ENCODE measurements around the gene TCP11X2.
"Not testable (repeated sequence)": the region's sequence is repeated elsewhere in the genome, so short reads cannot be mapped to it uniquely, and the experiment has no call there.

TCP11X2 gene

DNA sequence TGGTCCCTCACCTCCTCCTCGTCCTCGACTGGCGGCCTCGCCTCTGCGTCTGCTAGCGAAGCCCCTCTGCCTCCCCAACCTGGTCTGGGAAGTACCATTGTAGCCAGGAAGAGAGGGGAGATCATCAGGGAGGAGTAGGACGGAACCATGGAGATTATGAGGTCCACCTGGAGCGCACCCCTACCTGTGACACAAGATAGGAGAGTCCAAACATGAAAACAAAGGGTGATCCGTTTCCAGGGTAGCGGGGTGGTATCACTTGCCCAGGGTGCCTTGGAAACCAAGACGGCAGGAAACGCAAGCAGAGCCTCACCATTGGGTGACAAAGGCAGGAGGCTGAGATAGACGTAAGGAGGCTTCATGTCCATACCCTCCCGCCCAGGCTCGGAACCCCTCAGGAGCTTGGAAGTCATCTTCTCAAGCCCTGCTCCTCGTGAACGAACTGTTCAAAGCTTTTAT, at the start of gene TCP11X2:
TCP11X2 (minus strand) TSS at position 51 of the 459 bp plus-strand sequence.
- H3K4me3 ChIP-seq; in situ Hi-C loops (cut with MboI; ENCODE audit: low sequenced_read_pairs); H3K9me3 ChIP-seq; H3K4me1 ChIP-seq; DNase-seq (ENCODE audit: low spot score in 2 of 2); H3K27me3 ChIP-seq (ENCODE audit: low read depth); H3K36me3 ChIP-seq (replicated peaks): not testable (repeated sequence)

DNA sequence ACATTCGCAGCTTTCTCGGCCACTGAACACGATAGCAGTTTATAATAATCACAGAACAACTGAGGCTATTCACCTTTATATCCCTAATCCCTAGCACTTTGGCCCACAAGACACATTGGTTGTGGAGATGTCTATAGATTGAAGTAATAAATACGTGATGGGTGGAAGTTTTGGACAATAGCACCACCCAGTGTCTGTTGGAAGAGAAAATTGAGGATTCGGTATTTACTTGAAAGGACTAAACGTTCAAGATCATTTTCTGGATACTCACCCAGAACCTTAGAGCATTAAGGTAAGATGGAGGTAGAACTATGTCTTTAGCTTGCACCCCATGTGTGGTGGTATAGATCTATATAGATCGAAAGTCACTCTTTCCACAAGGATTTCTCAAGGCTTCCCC, 45.7 kb upstream of the TCP11X2 start:
- no peak overlapping the region for H3K4me3 ChIP-seq
- H3K36me3 ChIP-seq (replicated peaks), result 0 out of 2 replicates have a peak, but pooled peaks cover 4% of the 10 kb centered on the region
- peak; percentile 42 to 63 for DNase-seq (ENCODE audit: low spot score in 2 of 2)
- peaks cover 6% of the 10 kb centered on the region; the same call in 1 of the 2 replicates for H3K4me1 ChIP-seq
- H3K9me3 ChIP-seq, result no peaks in the 10 kb centered on the region
- H3K27me3 ChIP-seq (ENCODE audit: low read depth), result no peaks in the 10 kb centered on the region
- in situ Hi-C loops (cut with MboI; ENCODE audit: low sequenced_read_pairs), result no loop called here

DNA sequence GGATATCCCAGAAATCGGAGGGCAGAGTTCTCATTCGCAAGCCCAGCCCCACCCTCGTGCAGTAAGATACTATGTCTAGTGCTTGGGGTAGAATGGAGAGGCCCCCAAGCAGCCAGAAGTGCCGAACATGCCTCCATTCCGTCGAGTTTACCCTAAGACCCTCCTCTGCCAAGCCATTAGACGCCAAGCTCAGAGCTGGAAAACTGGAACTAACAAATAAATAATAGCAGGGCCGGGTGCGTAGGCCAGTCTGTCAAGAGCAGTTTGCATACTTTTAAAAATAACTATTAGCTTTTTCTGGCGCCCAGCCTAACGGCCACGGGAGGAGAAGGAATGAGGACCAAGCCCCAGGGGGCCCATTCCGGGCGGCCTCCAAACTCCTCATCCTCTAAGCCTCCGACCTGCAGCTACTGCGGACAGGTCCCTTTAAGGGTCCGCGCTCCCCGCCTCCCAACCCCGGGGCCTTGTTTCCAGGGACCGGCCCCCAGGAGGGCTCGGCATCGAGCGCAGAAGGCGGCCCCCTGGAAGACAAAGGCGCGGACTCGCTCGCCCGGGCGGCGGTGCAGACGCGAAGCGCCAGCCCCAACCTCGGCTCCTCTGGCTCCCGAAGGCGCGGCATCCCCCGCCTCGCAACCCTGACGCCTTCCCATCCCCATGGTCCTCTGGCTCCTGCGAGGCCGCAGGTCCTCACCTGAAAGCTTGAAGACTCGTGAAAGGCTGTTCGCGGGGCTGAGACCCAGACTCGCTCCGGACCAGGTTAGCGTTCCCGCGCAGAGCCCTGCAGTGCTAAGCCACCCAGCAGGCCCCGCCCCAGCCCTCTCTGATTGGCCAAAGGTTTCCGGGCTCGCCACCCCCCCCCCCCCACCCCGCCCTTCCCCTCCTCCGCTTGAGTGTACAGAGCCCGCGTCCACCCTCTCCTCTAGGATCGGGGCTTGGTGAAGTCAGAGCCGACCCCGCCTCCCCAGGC, 44.6 kb upstream of the TCP11X2 start, which contains the start of gene TMSB15A:
TMSB15A (minus strand) TSS at position 765 of the 967 bp plus-strand sequence.
- Histone ChIP-seq H3K4me3 (peak within 1 kb of the TSS; percentile 59), H3K27me3 (ENCODE audit: low read depth) (no peaks in the 10 kb centered on the region), H3K9me3 (no peaks in the 10 kb centered on the region), H3K36me3 (replicated peaks) (0 out of 2 replicates have a peak, but pooled peaks cover 4% of the 10 kb centered on the region), H3K4me1 (peaks cover 6% of the 10 kb centered on the region; the same call in 1 of the 2 replicates)
- DNase-seq (ENCODE audit: low spot score in 2 of 2), result peak; percentile 80 to 94
- in situ Hi-C loops (cut with MboI; ENCODE audit: low sequenced_read_pairs), result no loop called here

DNA sequence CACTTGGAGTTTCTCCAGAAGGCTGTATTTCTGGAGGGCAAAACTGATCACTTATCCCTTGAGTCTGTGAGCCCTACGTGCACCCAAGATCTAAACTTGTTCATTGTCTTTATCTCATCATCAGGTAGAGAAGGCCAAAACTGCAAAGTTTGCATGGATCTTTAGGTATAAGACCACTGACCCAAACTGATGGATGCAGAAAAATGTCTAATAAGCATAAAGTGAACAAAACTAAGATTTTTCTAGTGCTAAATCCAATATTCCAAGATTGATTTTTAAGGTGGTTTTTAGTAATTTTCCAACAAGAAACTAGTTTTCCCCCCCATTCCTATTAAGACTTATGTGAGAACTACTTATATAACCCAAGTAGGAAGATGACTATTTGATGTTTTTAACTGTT, 42.9 kb upstream of the TCP11X2 start:
- no peak for DNase-seq (ENCODE audit: low spot score in 2 of 2)

DNA sequence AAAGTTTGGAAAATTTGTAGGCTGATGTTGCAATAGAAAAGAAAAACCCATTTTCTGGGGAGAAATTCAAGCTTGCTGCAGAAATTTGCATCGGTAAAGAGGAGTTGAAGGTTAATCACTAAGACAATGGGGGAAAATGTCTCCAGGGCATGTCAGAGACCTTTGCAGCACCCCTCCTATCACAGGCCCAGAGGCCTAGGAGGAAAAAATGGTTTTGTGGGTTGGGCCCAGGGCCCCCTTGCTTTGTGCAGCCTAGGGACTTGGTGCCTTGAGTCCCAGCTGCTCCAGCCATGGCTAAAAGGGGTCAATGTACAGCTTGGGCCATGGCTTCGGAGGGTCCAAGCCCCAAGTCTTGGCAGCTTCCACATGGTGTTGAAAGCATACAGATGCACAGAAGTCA, 27.1 kb upstream of the TCP11X2 start:
- Histone ChIP-seq H3K9me3 (peaks cover 4% of the 10 kb centered on the region), H3K4me3 (no peak overlapping the region), H3K27me3 (ENCODE audit: low read depth) (no peaks in the 10 kb centered on the region), H3K36me3 (replicated peaks) (no peaks in the 10 kb centered on the region), H3K4me1 (no peaks in the 10 kb centered on the region; the same call in 1 of the 2 replicates)
- in situ Hi-C loops (cut with MboI; ENCODE audit: low sequenced_read_pairs), result no loop called here
- DNase-seq (ENCODE audit: low spot score in 2 of 2), result no peak

More for the DNA sequence above, 42.9 kb upstream of the TCP11X2 start:
- in situ Hi-C loops (cut with MboI; ENCODE audit: low sequenced_read_pairs), result no loop called here
- Histone ChIP-seq H3K4me1 (peaks cover 6% of the 10 kb centered on the region; the same call in 1 of the 2 replicates), H3K9me3 (no peaks in the 10 kb centered on the region), H3K36me3 (replicated peaks) (0 out of 2 replicates have a peak, but pooled peaks cover 4% of the 10 kb centered on the region), H3K27me3 (ENCODE audit: low read depth) (no peaks in the 10 kb centered on the region), H3K4me3 (no peak overlapping the region)

DNA sequence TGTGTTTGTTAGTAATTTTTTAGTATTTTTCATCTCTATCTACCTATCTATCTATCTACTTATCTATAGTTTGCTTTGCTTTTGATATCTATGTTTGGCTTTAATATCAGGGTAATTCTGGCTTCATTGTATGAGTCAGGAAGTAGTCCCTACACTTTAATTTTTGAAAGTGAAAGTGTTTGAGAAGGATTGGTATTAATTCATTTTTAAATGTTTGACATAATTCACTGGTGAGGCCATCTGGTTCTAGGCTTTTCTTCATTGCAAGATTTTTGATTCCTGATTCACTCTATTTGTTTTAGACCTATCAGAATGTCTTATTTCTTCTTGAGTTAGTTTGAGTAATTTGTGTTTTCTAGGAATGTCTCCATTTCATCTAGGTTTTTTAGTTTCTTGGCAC, 20.2 kb upstream of the TCP11X2 start:
- in situ Hi-C loops (cut with MboI; ENCODE audit: low sequenced_read_pairs), result no loop called here
- Histone ChIP-seq H3K4me3 (no peak overlapping the region), H3K4me1 (no peaks in the 10 kb centered on the region; the same call in 1 of the 2 replicates), H3K9me3 (no peaks in the 10 kb centered on the region), H3K27me3 (ENCODE audit: low read depth) (no peaks in the 10 kb centered on the region; the same call in 1 of the 2 replicates), H3K36me3 (replicated peaks) (no peaks in the 10 kb centered on the region)
- no peak for DNase-seq (ENCODE audit: low spot score in 2 of 2)

DNA sequence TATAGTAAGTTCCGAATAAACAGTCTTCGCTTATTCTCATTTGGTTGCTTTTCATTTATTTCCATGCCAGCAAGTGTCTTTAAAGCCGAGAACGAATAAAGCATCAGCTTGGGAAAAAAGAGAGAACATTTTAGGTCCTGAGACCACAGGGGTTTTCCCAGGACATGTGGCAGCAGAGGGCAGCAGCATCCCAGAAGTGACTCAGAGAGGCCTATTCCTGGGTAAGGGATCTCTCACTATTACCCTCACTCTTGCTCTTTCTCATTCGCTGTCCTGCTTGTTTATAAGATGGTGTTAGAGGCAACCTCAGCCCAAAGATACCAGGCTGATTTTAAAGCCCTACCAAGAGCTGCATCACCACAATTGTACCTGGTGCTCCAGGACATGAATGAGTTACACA, 7.2 kb upstream of the TCP11X2 start:
- H3K4me3 ChIP-seq; DNase-seq (ENCODE audit: low spot score in 2 of 2); H3K27me3 ChIP-seq (ENCODE audit: low read depth); in situ Hi-C loops (cut with MboI; ENCODE audit: low sequenced_read_pairs); H3K9me3 ChIP-seq; H3K4me1 ChIP-seq; H3K36me3 ChIP-seq (replicated peaks): not testable (repeated sequence)

DNA sequence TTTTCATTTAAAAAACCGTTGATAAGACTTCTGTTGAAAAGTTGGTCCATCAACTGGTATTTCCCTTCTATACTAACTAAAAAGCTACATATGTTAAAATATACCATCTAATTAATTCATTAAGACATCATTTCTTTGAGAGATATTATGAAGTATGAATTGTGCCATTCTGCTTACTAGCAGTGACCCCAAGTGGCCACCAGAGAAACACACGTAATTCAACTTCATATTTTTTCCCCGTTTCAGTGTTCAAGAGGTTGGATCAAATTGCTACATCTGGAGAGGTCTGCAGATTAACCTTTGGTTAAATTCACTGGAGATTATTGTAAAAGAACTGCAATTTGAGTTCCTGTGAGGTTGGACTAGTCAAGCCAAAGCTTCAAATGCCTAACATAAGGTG, 1.4 kb downstream of the TCP11X2 start:
- in situ Hi-C loops (cut with MboI; ENCODE audit: low sequenced_read_pairs); H3K36me3 ChIP-seq (replicated peaks); H3K27me3 ChIP-seq (ENCODE audit: low read depth); DNase-seq (ENCODE audit: low spot score in 2 of 2); H3K4me3 ChIP-seq; H3K9me3 ChIP-seq; H3K4me1 ChIP-seq: not testable (repeated sequence)

DNA sequence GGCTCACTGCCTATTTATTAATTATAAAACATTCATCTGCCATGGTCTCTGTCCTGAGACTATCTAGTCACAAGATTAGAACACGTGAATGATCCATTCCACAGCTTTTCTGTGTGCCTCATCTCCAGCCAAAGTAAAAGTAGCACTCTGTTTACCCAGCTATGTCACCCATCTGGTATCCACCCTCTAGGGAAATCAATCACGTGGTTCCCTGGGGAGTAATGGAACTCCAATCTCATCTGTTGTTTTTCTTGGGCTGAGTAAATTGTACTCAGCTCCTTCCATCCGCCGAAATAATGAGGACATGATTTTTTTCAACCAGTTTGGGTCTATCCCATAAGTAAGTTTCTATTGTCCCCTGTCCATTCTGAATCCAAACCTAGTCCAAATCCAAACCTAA, 13.0 kb downstream of the TCP11X2 start:
- H3K4me1 ChIP-seq; H3K36me3 ChIP-seq (replicated peaks); H3K9me3 ChIP-seq; H3K27me3 ChIP-seq (ENCODE audit: low read depth); DNase-seq (ENCODE audit: low spot score in 2 of 2); in situ Hi-C loops (cut with MboI; ENCODE audit: low sequenced_read_pairs); H3K4me3 ChIP-seq: not testable (repeated sequence)

DNA sequence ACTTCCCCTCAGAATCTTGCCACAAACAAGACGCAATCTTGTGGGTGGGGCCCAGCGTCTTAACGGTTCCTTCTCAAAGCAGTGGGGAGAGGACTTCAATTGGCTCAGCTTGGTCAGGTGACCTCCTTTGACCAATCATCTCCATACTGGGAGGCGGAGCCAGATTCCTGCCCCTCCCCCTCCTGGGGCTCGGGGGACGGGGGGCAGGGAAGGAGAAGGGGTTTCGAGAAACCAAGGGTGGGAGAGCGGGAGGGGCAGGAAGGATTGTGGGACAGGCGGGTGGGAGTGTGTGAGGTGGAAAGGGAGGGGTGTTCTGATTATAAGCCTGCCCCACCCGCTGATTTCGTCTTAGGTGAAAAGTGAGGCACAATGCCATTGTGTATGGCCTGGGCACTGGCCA, 31.7 kb downstream of the TCP11X2 start, which contains the start of gene NXF2B:
NXF2B (minus strand) TSS at position 101 of the 400 bp plus-strand sequence. CDS start 59,972 bp downstream, outside the sequence.
- DNase-seq (ENCODE audit: low spot score in 2 of 2); H3K9me3 ChIP-seq; H3K27me3 ChIP-seq (ENCODE audit: low read depth); in situ Hi-C loops (cut with MboI; ENCODE audit: low sequenced_read_pairs); H3K4me1 ChIP-seq; H3K4me3 ChIP-seq; H3K36me3 ChIP-seq (replicated peaks): not testable (repeated sequence)

DNA sequence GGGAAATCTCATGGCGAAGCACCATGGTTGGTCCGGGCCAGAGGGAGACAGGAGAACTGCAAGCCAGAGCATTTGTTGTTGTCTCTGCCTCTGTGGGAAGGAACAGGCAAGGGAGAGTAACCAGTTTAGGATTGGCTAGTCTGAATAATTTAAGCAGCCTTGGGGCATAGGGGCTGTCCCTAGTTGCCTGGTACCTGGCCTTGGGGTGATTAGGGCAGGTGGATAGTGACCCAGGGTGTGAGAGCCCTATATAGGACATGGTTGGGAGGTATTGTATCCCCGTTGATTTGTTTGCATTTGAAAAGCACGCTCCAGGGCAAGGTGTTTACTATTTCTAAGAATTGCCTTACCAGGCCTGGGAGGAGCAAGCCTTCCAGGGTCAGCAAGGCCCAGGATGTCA, 57.1 kb downstream of the TCP11X2 start:
- H3K27me3 ChIP-seq (ENCODE audit: low read depth); H3K9me3 ChIP-seq; H3K36me3 ChIP-seq (replicated peaks); H3K4me1 ChIP-seq; H3K4me3 ChIP-seq; DNase-seq (ENCODE audit: low spot score in 2 of 2); in situ Hi-C loops (cut with MboI; ENCODE audit: low sequenced_read_pairs): not testable (repeated sequence)
